Pancreas (tissue), 10 donors: Measurements from ENCODE around the gene TIGAR. TPM values are rescaled to one million over a fixed set of nuclear protein-coding genes. Genes with fewer than 3 reads are reported as not detected.

Experiments used
- ATAC-seq, 4 donors: fragments of 200-7000 bp; cut with Tn5 transposase; one replicate each; pipeline versions ENCODE4 v1.8.0 to v1.9.1; 2020; ENCODE audit warnings: mild to moderate bottlenecking in 4 of 4, moderate library complexity in 4 of 4
- DNase-seq, 6 donors: peaks; one replicate each; pipeline ENCODE4 v3.0.0-alpha.2; 2020
- FAIRE-seq: peaks from 2 replicates; lab custom pipeline; 2012; peaks lifted over from hg19 to GRCh38; lab: Jason Lieb, UNC
- H3K27ac ChIP-seq, 4 donors: fragments of 200-600 bp; sonication (generic); 1 replicate in 3 of 4; 2 replicates in 1 of 4; pipeline versions ENCODE4 v1.5.0 to v1.8.0; 2020
- H3K27me3 ChIP-seq, 4 donors: fragments of 200-600 bp; one replicate each; pipeline ENCODE4 v1.8.0; 2021
- H3K36me3 ChIP-seq, 3 donors: fragments of 200-600 bp; sonication (generic) in 1 of 3; one replicate each; pipeline versions ENCODE4 v1.5.0 to v1.8.0; 2020 to 2021
- H3K4me1 ChIP-seq, 3 donors: fragments of 200-600 bp; one replicate each; pipeline ENCODE4 v1.8.0; 2021
- H3K4me3 ChIP-seq, 4 donors: fragments of 200-600 bp; sonication (generic) in 2 of 4; one replicate each; pipeline versions ENCODE4 v1.5.0 to v1.8.0; 2020 to 2021
- H3K9me3 ChIP-seq, 4 donors: fragments of 200-600 bp; one replicate each; pipeline ENCODE4 v1.8.0; 2021
- WGBS, 2 donors: extraction: QIAGEN DNeasy Blood & Tissue Kit; methylation state at CpG; one replicate each; pipeline ENCODE4 v1.1.7; 2013; 5-methylcytosine and 5-hydroxymethylcytosine counted together
- intact Hi-C, 3 donors: fragments of 100-400 bp; cut with DNase I; formaldehyde crosslinking; loops; one replicate each; pipeline versions ENCODE4 v1.11.1 to v1.14.2; 2022
- polyA plus RNA-seq, 2 donors: library from polyadenylated mRNA; stranded (reverse); fragments of 200-250 nt; gene quantifications; one replicate each; pipeline ENCODE4 v1.2.3, GENCODE V29; 2013
- total RNA-seq, 6 donors: library from RNA; stranded (reverse); fragmentation: NEBNext Ultra II Directional in 4 of 6; extraction: Animal tissue kit (Norgen Biotek cat#: 25700) in 4 of 6; gene quantifications; one replicate each; pipeline versions ENCODE4 v1.2.1 to v1.2.4, GENCODE V29; 2021 to 2023
- TF ChIP-seq, protein P1 (sequence below), 4 donors: fragments of 200-600 bp; sonication (generic) in 3 of 4; IDR thresholded peaks; one replicate each; pipeline versions ENCODE4 v1.5.0 to v1.8.0; 2021; ENCODE audit warnings: antibody characterized with exemption in 4 of 4
- donor health status: healthy with polysubstance abuse.
- donor health status: DM: no; HTN: no; CAD: no; lungs with moderate emphysema.
- donor health status: DM: no; HTN: no; CAD: no.
- donor health status: control.
- donor health status: control.
- donor health status: Bipolar disorder and iron deficiency.
- donor health status: DM: yes; HTN: yes; CAD: no.
- donor health status: DM: no; HTN: no; CAD: no.
- donor health status: DM: no; HTN: no; CAD: no.
- donor health status: DM: yes; HTN: yes; CAD: no.

The TIGAR gene
- total and polyA plus RNA-seq, 8 donors, result 0.51 to 5.5 (median 1.8) TPM

DNA sequence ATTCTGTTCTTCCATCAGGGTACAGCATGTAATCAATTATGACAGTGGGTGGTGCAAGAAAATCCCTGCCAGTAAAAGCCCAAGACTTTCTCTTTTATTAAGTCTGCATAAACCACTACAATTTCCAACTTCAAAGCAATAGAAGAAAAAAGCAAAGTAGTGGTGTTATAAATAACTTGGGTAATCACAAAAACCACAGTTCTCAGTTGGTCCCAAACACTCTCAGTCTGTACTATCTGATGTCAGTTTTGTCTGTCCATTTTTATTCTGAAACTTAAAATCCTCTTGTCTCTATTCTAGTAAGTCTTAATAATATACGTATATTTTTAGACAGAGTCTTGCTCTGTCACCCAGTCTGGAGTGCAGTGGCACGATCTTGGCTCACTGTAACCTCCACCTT is 8.8 kb upstream of the TIGAR start:
- intact Hi-C loops, result no loop called here
- 92 to 96% methylated on average over 2 of the region's 2 CpGs for WGBS, 2 donors
- no peak overlapping the region for H3K27ac ChIP-seq
- H3K4me3 ChIP-seq, result no peak overlapping the region
- H3K36me3 ChIP-seq, result no peaks in the 10 kb centered on the region
- no peak for ATAC-seq
- FAIRE-seq, result no peak
- DNase-seq, result no peak
- H3K27me3 ChIP-seq, result no peaks in the 10 kb centered on the region
- H3K9me3 ChIP-seq, result no peaks in the 10 kb centered on the region
- no peaks in the 10 kb centered on the region for H3K4me1 ChIP-seq
- TF ChIP-seq, protein P1, sequence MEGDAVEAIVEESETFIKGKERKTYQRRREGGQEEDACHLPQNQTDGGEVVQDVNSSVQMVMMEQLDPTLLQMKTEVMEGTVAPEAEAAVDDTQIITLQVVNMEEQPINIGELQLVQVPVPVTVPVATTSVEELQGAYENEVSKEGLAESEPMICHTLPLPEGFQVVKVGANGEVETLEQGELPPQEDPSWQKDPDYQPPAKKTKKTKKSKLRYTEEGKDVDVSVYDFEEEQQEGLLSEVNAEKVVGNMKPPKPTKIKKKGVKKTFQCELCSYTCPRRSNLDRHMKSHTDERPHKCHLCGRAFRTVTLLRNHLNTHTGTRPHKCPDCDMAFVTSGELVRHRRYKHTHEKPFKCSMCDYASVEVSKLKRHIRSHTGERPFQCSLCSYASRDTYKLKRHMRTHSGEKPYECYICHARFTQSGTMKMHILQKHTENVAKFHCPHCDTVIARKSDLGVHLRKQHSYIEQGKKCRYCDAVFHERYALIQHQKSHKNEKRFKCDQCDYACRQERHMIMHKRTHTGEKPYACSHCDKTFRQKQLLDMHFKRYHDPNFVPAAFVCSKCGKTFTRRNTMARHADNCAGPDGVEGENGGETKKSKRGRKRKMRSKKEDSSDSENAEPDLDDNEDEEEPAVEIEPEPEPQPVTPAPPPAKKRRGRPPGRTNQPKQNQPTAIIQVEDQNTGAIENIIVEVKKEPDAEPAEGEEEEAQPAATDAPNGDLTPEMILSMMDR (IDR thresholded peaks at IDR 0.05), result no peak

DNA sequence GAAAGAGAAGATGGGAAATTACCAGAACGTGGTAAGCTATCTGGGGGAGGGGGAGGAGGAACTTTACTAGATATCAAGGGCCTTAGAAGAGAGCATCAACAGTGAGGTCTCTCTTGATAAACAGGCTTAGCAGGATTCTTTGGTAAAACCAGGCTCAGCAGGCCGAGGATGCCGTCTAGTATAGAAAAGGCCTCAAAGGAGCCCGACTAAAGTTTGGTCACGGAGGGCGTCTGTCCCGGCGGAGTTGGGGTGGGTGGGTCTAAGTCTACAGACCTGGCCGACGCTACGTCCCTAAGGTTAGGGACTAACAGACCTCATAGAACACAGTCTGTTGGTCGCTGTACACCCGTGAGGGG is 538 bp upstream of the TIGAR start:
- TF ChIP-seq, protein P1 (IDR thresholded peaks at IDR 0.05), result no peak
- FAIRE-seq, result no peak
- Histone ChIP-seq H3K27ac (peak overlapping the region in 3 of 4 donors; percentile 55 to 71 (median 59)), H3K4me1 (peaks cover 0 to 8% (median 0%) of the 10 kb centered on the region in 3 donors), H3K27me3 (no peaks in the 10 kb centered on the region), H3K9me3 (no peaks in the 10 kb centered on the region), H3K4me3 (peak overlapping the region; percentile 48 to 96 (median 82)), H3K36me3 (no peaks in the 10 kb centered on the region)
- intact Hi-C loops, result no loop called here
- WGBS, 2 donors, result 0% methylated on average over 13 of the region's 13 CpGs
- no peak for DNase-seq
- peak in 3 of 4 donors; percentile 16 to 40 (median 26) for ATAC-seq

GRCh38 chr12:4322726-4323125 is 1.7 kb downstream of the TIGAR start:
- 75 to 79% methylated on average over 5 of the region's 5 CpGs for WGBS, 2 donors
- FAIRE-seq, result no peak
- Histone ChIP-seq H3K36me3 (no peaks in the 10 kb centered on the region), H3K9me3 (no peaks in the 10 kb centered on the region), H3K4me1 (peaks cover 0 to 8% (median 0%) of the 10 kb centered on the region in 3 donors), H3K27ac (no peak overlapping the region), H3K4me3 (no peak overlapping the region), H3K27me3 (no peaks in the 10 kb centered on the region)
- ATAC-seq, result no peak
- DNase-seq, result no peak
- TF ChIP-seq, protein P1 (IDR thresholded peaks at IDR 0.05), result no peak
- intact Hi-C loops, result no loop called here

- no peaks in the 10 kb centered on the region for H3K9me3 ChIP-seq
- no peaks in the 10 kb centered on the region for H3K36me3 ChIP-seq
- H3K27ac ChIP-seq, result peak overlapping the region in 1 of 4 donors; percentile 39
- intact Hi-C loops, result no loop called here
- H3K4me3 ChIP-seq, result no peak overlapping the region
- TF ChIP-seq, protein P1 (IDR thresholded peaks at IDR 0.05), result no peak
- no peak for DNase-seq
- WGBS, 2 donors, result 84 to 88% methylated on average over 4 of the region's 4 CpGs
- FAIRE-seq, result no peak
- peaks cover 0 to 8% (median 0%) of the 10 kb centered on the region in 3 donors for H3K4me1 ChIP-seq
- no peaks in the 10 kb centered on the region for H3K27me3 ChIP-seq
- no peak for ATAC-seq
These were observed 2.4 kb downstream of the TIGAR start for GRCh38 chr12:4323396-4323795.

DNA sequence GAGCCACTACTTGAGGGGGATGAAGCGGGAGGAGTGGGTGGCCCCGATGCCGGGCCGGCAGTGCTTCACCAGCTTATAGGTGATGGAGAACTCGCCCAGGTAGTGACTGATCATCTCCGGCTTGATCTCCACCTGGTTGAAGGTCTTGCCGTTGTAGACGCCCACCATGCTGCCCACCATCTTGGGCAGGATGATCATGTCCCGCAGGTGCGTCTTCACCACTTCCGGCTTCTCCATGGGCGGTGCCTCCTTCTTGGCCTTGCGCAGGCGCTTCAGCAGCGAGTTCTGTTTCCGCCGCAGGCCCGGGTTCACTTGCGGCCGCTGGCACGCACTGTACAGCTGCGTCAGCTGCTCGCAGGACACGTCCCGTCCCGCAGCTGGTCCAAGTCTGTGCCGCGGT is 3.4 kb downstream of the TIGAR start:
- H3K9me3 ChIP-seq, result no peaks in the 10 kb centered on the region
- H3K36me3 ChIP-seq, result no peaks in the 10 kb centered on the region
- 97% methylated on average over 28 of the region's 28 CpGs for WGBS, 2 donors
- FAIRE-seq, result no peak
- H3K4me1 ChIP-seq, result peaks cover 0 to 8% (median 0%) of the 10 kb centered on the region in 3 donors
- H3K27me3 ChIP-seq, result no peaks in the 10 kb centered on the region
- TF ChIP-seq, protein P1 (IDR thresholded peaks at IDR 0.05), result no peak
- H3K4me3 ChIP-seq, result no peak overlapping the region
- no peak overlapping the region for H3K27ac ChIP-seq
- intact Hi-C loops, result no loop called here
- ATAC-seq, result no peak
- DNase-seq, result no peak
